DND-41 (cell line): Measurements from ENCODE around the gene LARP7.

Experiments
- EZH2 ChIP-seq: IDR thresholded peaks from 3 replicates; pipeline ENCODE4 v1.6.1; 2012; ENCODE audit warnings: borderline replicate concordance, low read depth, mild to moderate bottlenecking, moderate library complexity, low read length, inconsistent platforms; ENCODE audit not compliant: severe bottlenecking
- TF ChIP-seq, protein P1 (sequence below): IDR thresholded peaks from 2 replicates; pipeline ENCODE4 v1.5.1; 2012; ENCODE audit warnings: borderline replicate concordance, low read length, moderate library complexity, mild to moderate bottlenecking; ENCODE audit not compliant: poor library complexity, severe bottlenecking; ENCODE audit errors: extremely low read depth

DNA sequence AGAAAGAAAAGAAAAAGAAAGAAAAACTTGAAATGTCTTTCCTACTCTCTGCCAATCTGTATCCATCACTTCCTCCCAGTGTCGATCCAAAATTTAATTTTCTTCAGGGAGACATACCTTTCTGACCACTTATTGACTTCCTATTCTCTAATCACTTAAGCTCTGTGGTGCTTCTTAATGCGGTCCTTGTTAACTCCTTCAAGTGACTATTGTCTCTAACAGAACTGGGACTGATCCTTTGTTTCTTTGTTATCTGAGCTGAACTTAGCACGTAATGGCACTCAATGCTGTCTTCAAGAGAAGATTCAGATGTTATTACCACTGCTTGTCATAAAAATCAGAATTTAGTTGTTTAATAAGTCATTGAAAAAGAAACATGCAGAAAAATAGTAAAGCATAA, 31.2 kb downstream of the LARP7 start:
- TF ChIP-seq, protein P1, sequence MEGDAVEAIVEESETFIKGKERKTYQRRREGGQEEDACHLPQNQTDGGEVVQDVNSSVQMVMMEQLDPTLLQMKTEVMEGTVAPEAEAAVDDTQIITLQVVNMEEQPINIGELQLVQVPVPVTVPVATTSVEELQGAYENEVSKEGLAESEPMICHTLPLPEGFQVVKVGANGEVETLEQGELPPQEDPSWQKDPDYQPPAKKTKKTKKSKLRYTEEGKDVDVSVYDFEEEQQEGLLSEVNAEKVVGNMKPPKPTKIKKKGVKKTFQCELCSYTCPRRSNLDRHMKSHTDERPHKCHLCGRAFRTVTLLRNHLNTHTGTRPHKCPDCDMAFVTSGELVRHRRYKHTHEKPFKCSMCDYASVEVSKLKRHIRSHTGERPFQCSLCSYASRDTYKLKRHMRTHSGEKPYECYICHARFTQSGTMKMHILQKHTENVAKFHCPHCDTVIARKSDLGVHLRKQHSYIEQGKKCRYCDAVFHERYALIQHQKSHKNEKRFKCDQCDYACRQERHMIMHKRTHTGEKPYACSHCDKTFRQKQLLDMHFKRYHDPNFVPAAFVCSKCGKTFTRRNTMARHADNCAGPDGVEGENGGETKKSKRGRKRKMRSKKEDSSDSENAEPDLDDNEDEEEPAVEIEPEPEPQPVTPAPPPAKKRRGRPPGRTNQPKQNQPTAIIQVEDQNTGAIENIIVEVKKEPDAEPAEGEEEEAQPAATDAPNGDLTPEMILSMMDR: no peak
- TF ChIP-seq EZH2: no peak
